ENCODE data around the gene MIEN1.
"Not testable (repeated sequence)": the region's sequence is repeated elsewhere in the genome, so short reads cannot be mapped to it uniquely, and the experiment has no call there.

MIEN1 gene

GRCh38 chr17:39730095-39730921, at the start of gene MIEN1:
Gene MIEN1, minus strand, starts transcription at chr17:39730532. Its CDS starts 37 bp downstream, at chr17:39730495.
- peak; percentile 60 to 94 for DNase-seq

GRCh38 chr17:39777534-39778365, 47.4 kb upstream of the MIEN1 start:
- DNase-seq: no peak

- DNase-seq: no peak
These were observed 45.9 kb upstream of the MIEN1 start for GRCh38 chr17:39776252-39776651.

- DNase-seq: no peak
These were observed 44.7 kb upstream of the MIEN1 start for GRCh38 chr17:39775031-39775430.

- no peak for DNase-seq
These were observed 43.7 kb upstream of the MIEN1 start for GRCh38 chr17:39774047-39774446.

- no peak for DNase-seq
These were observed 42.9 kb upstream of the MIEN1 start for GRCh38 chr17:39772987-39773934.

GRCh38 chr17:39772415-39772814, 42.1 kb upstream of the MIEN1 start:
- DNase-seq: no peak

- DNase-seq: no peak
These were observed 39.7 kb upstream of the MIEN1 start for GRCh38 chr17:39769974-39770587.

- DNase-seq: no peak
These were observed 36.8 kb upstream of the MIEN1 start for GRCh38 chr17:39767147-39767546.

GRCh38 chr17:39765766-39766165, 35.4 kb upstream of the MIEN1 start:
- DNase-seq: no peak

- DNase-seq: no peak
These were observed 34.8 kb upstream of the MIEN1 start for GRCh38 chr17:39765175-39765574.

GRCh38 chr17:39764171-39764570, 33.8 kb upstream of the MIEN1 start:
- not testable (repeated sequence) for DNase-seq

- no peak for DNase-seq
These were observed 32.9 kb upstream of the MIEN1 start for GRCh38 chr17:39763051-39763820.

- DNase-seq: no peak
These were observed 31.6 kb upstream of the MIEN1 start for GRCh38 chr17:39761861-39762496.

GRCh38 chr17:39759204-39759603, 28.9 kb upstream of the MIEN1 start:
- DNase-seq: no peak

GRCh38 chr17:39757931-39758873, 27.9 kb upstream of the MIEN1 start:
- no peak for DNase-seq

GRCh38 chr17:39757176-39757662, 26.9 kb upstream of the MIEN1 start:
- no peak for DNase-seq

GRCh38 chr17:39756380-39757079, 26.2 kb upstream of the MIEN1 start:
- DNase-seq: no peak

Measured in bone marrow (tissue), 2 donors.